ENCODE measurements around the gene GNL1.

The GNL1 gene

GRCh38 chr6:30601436-30601814, 45.1 kb upstream of the GNL1 start:
- Histone ChIP-seq H3K4me3 (ENCODE audit: insufficient read depth, low read length, poor library complexity, severe bottlenecking) (no peak overlapping the region), H3K4me2 (ENCODE audit: low read depth, low read length, poor library complexity, severe bottlenecking) (no peak overlapping the region), H3K27ac (ENCODE audit: low read depth, low read length) (no peak overlapping the region), H3K9me3 (ENCODE audit: insufficient read depth, low read length) (no peaks in the 10 kb centered on the region), H3K9me2 (replicated peaks; ENCODE audit: insufficient read depth, low read length) (no peaks in the 10 kb centered on the region), H3F3A (ENCODE audit: insufficient read depth) (peaks cover 28% of the 10 kb centered on the region), H3K79me2 (ENCODE audit: insufficient read depth, low read length) (no peaks in the 10 kb centered on the region), H3K9ac (ENCODE audit: low read length) (no peak overlapping the region), H4K20me1 (ENCODE audit: low read depth, low read length) (no peaks in the 10 kb centered on the region), H3K36me3 (ENCODE audit: low read length) (peaks cover 42% of the 10 kb centered on the region), H3K27me3 (ENCODE audit: low read length) (no peaks in the 10 kb centered on the region), H2AFZ (ENCODE audit: low read depth, low read length, severe bottlenecking) (no peak overlapping the region)
- TF ChIP-seq CTCF (IDR thresholded peaks at IDR 0.05; ENCODE audit: insufficient read depth, low read length, poor library complexity, severe bottlenecking) (no peak), EZH2phosphoT487 (conservative IDR thresholded peaks at IDR 0.05; ENCODE audit: low read length) (no peak)

GRCh38 chr6:30600451-30600961, 44.2 kb upstream of the GNL1 start:
- Histone ChIP-seq H3K9me2 (replicated peaks; ENCODE audit: insufficient read depth, low read length) (no peaks in the 10 kb centered on the region), H2AFZ (ENCODE audit: low read depth, low read length, severe bottlenecking) (no peak overlapping the region), H3K27ac (ENCODE audit: low read depth, low read length) (no peak overlapping the region), H3F3A (ENCODE audit: insufficient read depth) (peaks cover 28% of the 10 kb centered on the region), H3K4me2 (ENCODE audit: low read depth, low read length, poor library complexity, severe bottlenecking) (no peak overlapping the region), H4K20me1 (ENCODE audit: low read depth, low read length) (no peaks in the 10 kb centered on the region), H3K79me2 (ENCODE audit: insufficient read depth, low read length) (no peaks in the 10 kb centered on the region), H3K9ac (ENCODE audit: low read length) (no peak overlapping the region), H3K27me3 (ENCODE audit: low read length) (no peaks in the 10 kb centered on the region), H3K36me3 (ENCODE audit: low read length) (peaks cover 34% of the 10 kb centered on the region), H3K9me3 (ENCODE audit: insufficient read depth, low read length) (no peaks in the 10 kb centered on the region), H3K4me3 (ENCODE audit: insufficient read depth, low read length, poor library complexity, severe bottlenecking) (no peak overlapping the region)
- no peak for TF ChIP-seq CTCF (IDR thresholded peaks at IDR 0.05; ENCODE audit: insufficient read depth, low read length, poor library complexity, severe bottlenecking)
- TF ChIP-seq EZH2phosphoT487 (conservative IDR thresholded peaks at IDR 0.05; ENCODE audit: low read length), result no peak

DNA sequence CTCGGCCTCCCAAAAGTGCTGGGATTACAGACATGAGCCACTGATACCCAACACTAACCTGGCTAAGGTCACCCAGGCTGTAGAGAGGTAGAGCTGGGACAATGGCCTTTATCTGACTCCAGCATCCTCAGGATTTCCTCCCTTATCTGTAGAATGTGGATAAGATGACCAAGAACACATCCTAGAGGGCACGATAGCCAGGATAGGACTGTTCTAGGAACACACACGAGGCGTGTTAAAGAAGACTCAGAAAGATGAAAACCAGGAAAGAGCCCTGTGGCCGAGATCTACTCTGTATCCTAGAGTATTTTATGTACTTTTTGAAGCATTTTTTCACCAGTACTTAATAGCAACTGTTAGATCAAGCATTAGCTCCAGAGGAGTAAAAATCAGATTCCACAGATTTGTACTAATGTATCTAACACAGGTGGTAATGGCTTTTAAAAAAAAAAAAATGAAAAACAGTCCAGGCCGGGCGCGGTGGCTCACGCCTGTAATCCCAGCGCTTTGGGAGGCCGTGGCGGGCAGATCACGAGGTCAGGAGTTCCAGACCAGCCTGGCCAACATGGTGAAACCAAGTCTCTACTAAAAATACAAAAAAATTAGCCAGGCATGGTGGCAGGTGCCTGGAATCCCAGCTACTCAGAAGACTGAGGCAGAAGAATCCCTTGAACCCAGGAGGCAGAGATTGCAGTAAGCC, 43.5 kb upstream of the GNL1 start:
- Histone ChIP-seq H3K9ac (ENCODE audit: low read length) (no peak overlapping the region), H3K4me3 (ENCODE audit: insufficient read depth, low read length, poor library complexity, severe bottlenecking) (no peak overlapping the region), H2AFZ (ENCODE audit: low read depth, low read length, severe bottlenecking) (no peak overlapping the region), H3K27ac (ENCODE audit: low read depth, low read length) (no peak overlapping the region), H3K27me3 (ENCODE audit: low read length) (no peaks in the 10 kb centered on the region), H3K36me3 (ENCODE audit: low read length) (peaks cover 28% of the 10 kb centered on the region), H3F3A (ENCODE audit: insufficient read depth) (peaks cover 31% of the 10 kb centered on the region), H3K9me3 (ENCODE audit: insufficient read depth, low read length) (no peaks in the 10 kb centered on the region), H3K4me2 (ENCODE audit: low read depth, low read length, poor library complexity, severe bottlenecking) (no peak overlapping the region), H3K9me2 (replicated peaks; ENCODE audit: insufficient read depth, low read length) (no peaks in the 10 kb centered on the region), H3K79me2 (ENCODE audit: insufficient read depth, low read length) (no peaks in the 10 kb centered on the region), H4K20me1 (ENCODE audit: low read depth, low read length) (no peaks in the 10 kb centered on the region)
- TF ChIP-seq CTCF (IDR thresholded peaks at IDR 0.05; ENCODE audit: insufficient read depth, low read length, poor library complexity, severe bottlenecking) (no peak), EZH2phosphoT487 (conservative IDR thresholded peaks at IDR 0.05; ENCODE audit: low read length) (no peak)

Data from SU-DHL-6 (cell line).